Measurements from ENCODE around the gene ABHD2.

GRCh38 chr15:89192766-89193165 is 104.5 kb downstream of the ABHD2 start:
- TF ChIP-seq CTCF (IDR thresholded peaks at IDR 0.05; ENCODE audit: low read length) (no peak), EZH2 (IDR thresholded peaks at IDR 0.05; ENCODE audit: borderline replicate concordance, low read length) (no peak)

All from OCI-LY1 (cell line).